SU-DHL-6 (cell line): Measurements from ENCODE around the gene MYH11.

Experiments
- EZH2phosphoT487 ChIP-seq: fragments of 200-600 bp; sonication (generic), shearing (Covaris generic); conservative IDR thresholded peaks from 2 replicates; pipeline ENCODE4 v1.6.1; 2018; ENCODE audit warnings: mild to moderate bottlenecking, antibody characterized with exemption, low read length, moderate library complexity, mixed read lengths
- TF ChIP-seq, protein P1 (sequence below): fragments of 200-600 bp; sonication (generic); IDR thresholded peaks from one replicate; pipeline ENCODE4 v1.5.1; 2017; ENCODE audit warnings: antibody characterized with exemption, mild to moderate bottlenecking, low read length, moderate library complexity; ENCODE audit not compliant: insufficient read depth, poor library complexity, severe bottlenecking

DNA sequence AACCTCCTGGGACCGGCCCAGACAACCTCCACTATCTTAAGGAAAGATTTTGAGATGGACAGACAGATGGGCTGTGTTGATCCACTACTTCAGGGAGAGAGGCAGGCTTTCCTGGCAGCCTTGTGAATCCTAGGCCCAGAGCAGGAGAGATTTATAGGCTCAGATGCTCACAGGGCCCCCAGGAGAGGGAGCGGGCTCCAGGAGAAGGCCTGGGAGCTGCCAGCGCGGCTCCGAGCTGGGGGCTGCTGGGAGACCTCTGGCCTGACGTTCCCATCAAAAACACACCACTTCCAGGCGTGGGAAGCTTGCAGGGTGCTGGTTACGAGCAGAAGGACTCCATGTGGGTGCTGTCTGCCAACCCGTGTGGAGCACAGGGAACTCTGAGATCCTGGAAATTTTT lies 53.2 kb downstream of the MYH11 start:
- TF ChIP-seq, protein P1, sequence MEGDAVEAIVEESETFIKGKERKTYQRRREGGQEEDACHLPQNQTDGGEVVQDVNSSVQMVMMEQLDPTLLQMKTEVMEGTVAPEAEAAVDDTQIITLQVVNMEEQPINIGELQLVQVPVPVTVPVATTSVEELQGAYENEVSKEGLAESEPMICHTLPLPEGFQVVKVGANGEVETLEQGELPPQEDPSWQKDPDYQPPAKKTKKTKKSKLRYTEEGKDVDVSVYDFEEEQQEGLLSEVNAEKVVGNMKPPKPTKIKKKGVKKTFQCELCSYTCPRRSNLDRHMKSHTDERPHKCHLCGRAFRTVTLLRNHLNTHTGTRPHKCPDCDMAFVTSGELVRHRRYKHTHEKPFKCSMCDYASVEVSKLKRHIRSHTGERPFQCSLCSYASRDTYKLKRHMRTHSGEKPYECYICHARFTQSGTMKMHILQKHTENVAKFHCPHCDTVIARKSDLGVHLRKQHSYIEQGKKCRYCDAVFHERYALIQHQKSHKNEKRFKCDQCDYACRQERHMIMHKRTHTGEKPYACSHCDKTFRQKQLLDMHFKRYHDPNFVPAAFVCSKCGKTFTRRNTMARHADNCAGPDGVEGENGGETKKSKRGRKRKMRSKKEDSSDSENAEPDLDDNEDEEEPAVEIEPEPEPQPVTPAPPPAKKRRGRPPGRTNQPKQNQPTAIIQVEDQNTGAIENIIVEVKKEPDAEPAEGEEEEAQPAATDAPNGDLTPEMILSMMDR: no peak
- no peak for TF ChIP-seq EZH2phosphoT487
